GM12878 (cell line): ENCODE data around the gene PHLDB3. TPM values are rescaled to one million over a fixed set of nuclear protein-coding genes. Genes with fewer than 3 reads are reported as not detected.

ENCODE experiments used
- ATAC-seq: fragments of 200-7000 bp; cut with Tn5 transposase; 3 replicates; pipeline ENCODE4 v1.9.1; 2020; ENCODE audit warnings: mild to moderate bottlenecking, moderate library complexity
- BruUV-seq: library from RNA; stranded (reverse); fragments of 400-500 nt; replicated peaks from 2 replicates; lab custom pipeline; 2021; lab: Mats Ljungman, UMichigan
- CTCF ChIA-PET: fragments of 300-600 bp; sonication (Branson Sonifier 250); formaldehyde crosslinking; extraction: SDS; loops from one replicate; lab custom pipeline; 2021; ENCODE audit warnings: inconsistent platforms; lab: Yijun Ruan, JAX
- POLR2A ChIA-PET: fragments of 350-600 bp; formaldehyde crosslinking; extraction: SDS; loops from one replicate; lab custom pipeline; 2021; ENCODE audit warnings: inconsistent platforms; lab: Charles Lee
- RAD21 ChIA-PET: fragments of 300-600 bp; sonication (Branson Sonifier 250); formaldehyde crosslinking; loops from one replicate; lab custom pipeline; 2023; ENCODE audit warnings: antibody characterized with exemption; ENCODE audit not compliant: unreplicated experiment; lab: Charles Lee
- SMC1A ChIA-PET: fragments of 300-600 bp; sonication (Branson Sonifier 250); formaldehyde crosslinking; loops from one replicate; lab custom pipeline; 2023; ENCODE audit not compliant: unreplicated experiment, uncharacterized antibody; lab: Charles Lee
- DNase-seq: peaks from one replicate; pipeline ENCODE4 v3.0.0-alpha.2; 2011; ENCODE audit warnings: low read depth, low spot score
- FAIRE-seq: peaks from 3 replicates; lab custom pipeline; 2011; peaks lifted over from hg19 to GRCh38; lab: Jason Lieb, UNC
- H2AFZ ChIP-seq: 2 replicates; pipeline ENCODE4 v1.6.0; 2011; ENCODE audit warnings: low read depth, low read length, control low read depth; ENCODE audit not compliant: control insufficient read depth
- H3K27ac ChIP-seq: 2 replicates; pipeline ENCODE4 v1.5.1; 2011; ENCODE audit warnings: control low read depth; ENCODE audit not compliant: control insufficient read depth, insufficient read depth
- H3K27me3 ChIP-seq, 2 experiments: replicated peaks in 1 of 2; 2 replicates each; pipeline versions ENCODE4 v1.6.0 to v1.6.1; 2011; ENCODE audit warnings: low read length in 1 of 2; ENCODE audit not compliant: control insufficient read depth in 2 of 2, insufficient read depth in 2 of 2
- H3K36me3 ChIP-seq, 2 experiments: 2 replicates each; pipeline ENCODE4 v1.5.1; 2011; ENCODE audit warnings: low read length in 1 of 2; ENCODE audit not compliant: control insufficient read depth in 2 of 2, insufficient read depth in 2 of 2
- H3K4me1 ChIP-seq: 2 replicates; pipeline ENCODE4 v1.6.1; 2011; ENCODE audit warnings: mild to moderate bottlenecking, low read length, moderate library complexity, mixed read lengths; ENCODE audit not compliant: control insufficient read depth, insufficient read depth
- H3K4me2 ChIP-seq: 2 replicates; pipeline ENCODE4 v1.6.0; 2011; ENCODE audit warnings: control low read depth; ENCODE audit not compliant: control insufficient read depth, insufficient read depth
- H3K4me3 ChIP-seq: fragments of 200-600 bp; sonication (generic); 2 replicates; pipeline ENCODE4 v1.5.1; 2016
- H3K79me2 ChIP-seq: 2 replicates; pipeline ENCODE4 v1.6.0; 2011; ENCODE audit warnings: low read length; ENCODE audit not compliant: control insufficient read depth, insufficient read depth
- H3K9ac ChIP-seq: 2 replicates; pipeline ENCODE4 v1.8.0; 2011; ENCODE audit warnings: low read length, control low read depth, mixed read lengths; ENCODE audit not compliant: control insufficient read depth, insufficient read depth
- H3K9me3 ChIP-seq: replicated peaks from 3 replicates; pipeline ENCODE4 v1.5.1; 2011; ENCODE audit warnings: mild to moderate bottlenecking, low read length; ENCODE audit not compliant: control insufficient read depth, insufficient read depth
- H4K20me1 ChIP-seq: 2 replicates; pipeline ENCODE4 v1.6.0; 2011; ENCODE audit not compliant: control insufficient read depth, insufficient read depth
- CHD4 ChIP-seq: fragments of 200-600 bp; sonication (generic); IDR thresholded peaks from 2 replicates; pipeline ENCODE4 v1.6.1; 2016; ENCODE audit warnings: mild to moderate bottlenecking
- JUND ChIP-seq: IDR thresholded peaks from 2 replicates; pipeline ENCODE4 v1.6.1; 2012; ENCODE audit warnings: low read depth, mild to moderate bottlenecking, low read length, improper control_type of control experiment, moderate library complexity
- MXI1 ChIP-seq: fragments of 150-350 bp; IDR thresholded peaks from 2 replicates; pipeline ENCODE4 v1.6.1; 2011; ENCODE audit warnings: low read depth, mild to moderate bottlenecking, inconsistent platforms, low read length, improper control_type of control experiment
- NFYB ChIP-seq: IDR thresholded peaks from 2 replicates; pipeline ENCODE4 v1.6.1; 2011; ENCODE audit warnings: low read depth, mild to moderate bottlenecking, low read length, improper control_type of control experiment, moderate library complexity; ENCODE audit not compliant: insufficient read depth
- RAD21 ChIP-seq: IDR thresholded peaks from 2 replicates; pipeline ENCODE4 v1.6.1; 2011; ENCODE audit warnings: mild to moderate bottlenecking, low read depth, low read length, moderate library complexity; ENCODE audit not compliant: insufficient read depth
- RUNX3 ChIP-seq: IDR thresholded peaks from 2 replicates; pipeline ENCODE4 v1.6.1; 2012; ENCODE audit warnings: low read length, inconsistent platforms
- SMAD1 ChIP-seq: fragments of 450-650 bp; IDR thresholded peaks from 2 replicates; pipeline ENCODE4 v1.6.1; 2018; ENCODE audit warnings: mild to moderate bottlenecking, low read depth; ENCODE audit not compliant: partially characterized antibody
- ZSCAN29 ChIP-seq: fragments of 450-650 bp; IDR thresholded peaks from 2 replicates; pipeline ENCODE4 v1.6.1; 2017; ENCODE audit warnings: mild to moderate bottlenecking, moderate library complexity
- WGBS: methylation state at CpG from one replicate; pipeline ENCODE4 v1.1.6; 2016; ENCODE audit warnings: low lambda C conversion rate; ENCODE audit not compliant: insufficient replicate concordance, insufficient coverage; ENCODE audit errors: missing lambda C conversion rate; 5-methylcytosine and 5-hydroxymethylcytosine counted together
- in situ Hi-C: fragments of 300-500 bp; cut with MboI; formaldehyde crosslinking; loops from 9 replicates; pipeline ENCODE4 v1.14.3; 2018; ENCODE audit warnings: mixed read lengths
- intact Hi-C: fragments of 100-400 bp; cut with micrococcal nuclease; formaldehyde crosslinking; loops from one replicate; pipeline ENCODE4 v1.14.2; 2022; ENCODE audit not compliant: unreplicated experiment
- polyA plus RNA-seq, 11 experiments: library from polyadenylated mRNA; depleted of rRNA in 4 of 11; unstranded in 6 of 11; stranded (reverse) in 5 of 11; fragments of >200 nt; fragmentation: Nextera tagmentation in 4 of 11; fragmentation: Illumina TruSeq in 1 of 11; extraction: Ambion mirVana in 4 of 11; extraction: Trizol in 1 of 11; gene quantifications; 1 replicate in 1 of 11; 2 replicates in 10 of 11; pipeline versions ENCODE4 v1.2.1 to v1.2.3, GENCODE V29; 2011 to 2016; ENCODE audit warnings: inconsistent platforms in 2 of 11, missing spikeins in 2 of 11, low read depth in 1 of 11
- total RNA-seq, 4 experiments: library from RNA; depleted of rRNA in 3 of 4; stranded (reverse); fragments of >200 nt in 3 of 4; fragmentation: Illumina TruSeq in 1 of 4; extraction: Trizol in 1 of 4; gene quantifications; 2 replicates each; pipeline versions ENCODE4 v1.2.1 to v1.2.3, GENCODE V29; 2013 to 2021
- TF ChIP-seq, protein P1 (sequence below): fragments of 450-650 bp; formaldehyde crosslinking; IDR thresholded peaks from 2 replicates; pipeline ENCODE4 v1.4.0; 2020; ENCODE audit warnings: mild to moderate bottlenecking, moderate library complexity
- TF ChIP-seq, protein P2 (sequence below): IDR thresholded peaks from 2 replicates; pipeline ENCODE4 v1.6.1; 2012; ENCODE audit warnings: low read depth, low read length, improper control_type of control experiment
- TF ChIP-seq, protein P3 (sequence below): fragments of 450-650 bp; IDR thresholded peaks from 2 replicates; pipeline ENCODE4 v1.6.1; 2016; ENCODE audit warnings: mild to moderate bottlenecking
- TF ChIP-seq, protein P4 (sequence below): fragments of 450-650 bp; IDR thresholded peaks from 2 replicates; pipeline ENCODE4 v1.6.1; 2017; ENCODE audit warnings: borderline replicate concordance
- TF ChIP-seq, protein P5 (sequence below): fragments of 450-650 bp; conservative IDR thresholded peaks from 2 replicates; pipeline ENCODE4 v1.6.1; 2017; ENCODE audit warnings: mild to moderate bottlenecking, moderate library complexity

Gene PHLDB3
- total and polyA plus RNA-seq, 10 of the 15 experiments (the other 5 are each of a cell fraction or from before 2014, with no cell fraction given) = 0.13 to 13.0 (median 5.5) TPM

DNA sequence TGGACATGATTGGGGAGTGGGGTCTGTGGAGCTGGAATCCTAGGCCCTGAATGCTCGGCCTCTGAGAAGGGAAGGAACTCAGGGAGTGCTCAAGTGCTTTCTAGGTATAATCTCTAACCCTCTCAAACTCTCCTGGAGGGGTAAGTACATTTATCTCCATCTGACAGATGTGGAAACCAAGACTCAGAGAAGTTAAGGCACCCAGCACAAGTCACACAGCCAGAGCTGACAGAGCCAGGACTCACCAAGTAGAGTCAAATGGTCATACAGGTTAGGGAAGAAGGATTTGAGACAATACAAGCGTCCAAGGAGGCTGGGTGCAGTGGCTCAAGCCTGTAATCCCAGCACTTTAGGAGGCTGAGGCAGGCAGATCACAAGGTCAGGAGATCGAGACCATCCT, 26.2 kb downstream of the PHLDB3 start:
- FAIRE-seq = no peak

More for the DNA sequence above, 26.2 kb downstream of the PHLDB3 start:
- DNase-seq = no peak
- H2AFZ ChIP-seq = no peak overlapping the region
- in situ Hi-C loops = no loop called here
- H3K36me3 ChIP-seq = no peaks in the 10 kb centered on the region
- H3K9me3 ChIP-seq = no peaks in the 10 kb centered on the region
- H3K4me2 ChIP-seq = no peak overlapping the region
- RAD21 ChIA-PET = no interaction called here
- no peaks in the 10 kb centered on the region for H3K79me2 ChIP-seq
- BruUV-seq = no TSS peak
- H3K27me3 ChIP-seq = no peaks in the 10 kb centered on the region
- H3K27ac ChIP-seq = no peak overlapping the region
- TF ChIP-seq JUND = no peak
- TF ChIP-seq, protein P1, sequence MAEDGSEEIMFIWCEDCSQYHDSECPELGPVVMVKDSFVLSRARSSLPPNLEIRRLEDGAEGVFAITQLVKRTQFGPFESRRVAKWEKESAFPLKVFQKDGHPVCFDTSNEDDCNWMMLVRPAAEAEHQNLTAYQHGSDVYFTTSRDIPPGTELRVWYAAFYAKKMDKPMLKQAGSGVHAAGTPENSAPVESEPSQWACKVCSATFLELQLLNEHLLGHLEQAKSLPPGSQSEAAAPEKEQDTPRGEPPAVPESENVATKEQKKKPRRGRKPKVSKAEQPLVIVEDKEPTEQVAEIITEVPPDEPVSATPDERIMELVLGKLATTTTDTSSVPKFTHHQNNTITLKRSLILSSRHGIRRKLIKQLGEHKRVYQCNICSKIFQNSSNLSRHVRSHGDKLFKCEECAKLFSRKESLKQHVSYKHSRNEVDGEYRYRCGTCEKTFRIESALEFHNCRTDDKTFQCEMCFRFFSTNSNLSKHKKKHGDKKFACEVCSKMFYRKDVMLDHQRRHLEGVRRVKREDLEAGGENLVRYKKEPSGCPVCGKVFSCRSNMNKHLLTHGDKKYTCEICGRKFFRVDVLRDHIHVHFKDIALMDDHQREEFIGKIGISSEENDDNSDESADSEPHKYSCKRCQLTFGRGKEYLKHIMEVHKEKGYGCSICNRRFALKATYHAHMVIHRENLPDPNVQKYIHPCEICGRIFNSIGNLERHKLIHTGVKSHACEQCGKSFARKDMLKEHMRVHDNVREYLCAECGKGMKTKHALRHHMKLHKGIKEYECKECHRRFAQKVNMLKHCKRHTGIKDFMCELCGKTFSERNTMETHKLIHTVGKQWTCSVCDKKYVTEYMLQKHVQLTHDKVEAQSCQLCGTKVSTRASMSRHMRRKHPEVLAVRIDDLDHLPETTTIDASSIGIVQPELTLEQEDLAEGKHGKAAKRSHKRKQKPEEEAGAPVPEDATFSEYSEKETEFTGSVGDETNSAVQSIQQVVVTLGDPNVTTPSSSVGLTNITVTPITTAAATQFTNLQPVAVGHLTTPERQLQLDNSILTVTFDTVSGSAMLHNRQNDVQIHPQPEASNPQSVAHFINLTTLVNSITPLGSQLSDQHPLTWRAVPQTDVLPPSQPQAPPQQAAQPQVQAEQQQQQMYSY (CRISPR knock-in tag) = no peak
- TF ChIP-seq, protein P2, sequence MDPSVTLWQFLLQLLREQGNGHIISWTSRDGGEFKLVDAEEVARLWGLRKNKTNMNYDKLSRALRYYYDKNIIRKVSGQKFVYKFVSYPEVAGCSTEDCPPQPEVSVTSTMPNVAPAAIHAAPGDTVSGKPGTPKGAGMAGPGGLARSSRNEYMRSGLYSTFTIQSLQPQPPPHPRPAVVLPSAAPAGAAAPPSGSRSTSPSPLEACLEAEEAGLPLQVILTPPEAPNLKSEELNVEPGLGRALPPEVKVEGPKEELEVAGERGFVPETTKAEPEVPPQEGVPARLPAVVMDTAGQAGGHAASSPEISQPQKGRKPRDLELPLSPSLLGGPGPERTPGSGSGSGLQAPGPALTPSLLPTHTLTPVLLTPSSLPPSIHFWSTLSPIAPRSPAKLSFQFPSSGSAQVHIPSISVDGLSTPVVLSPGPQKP = no peak
- no peak for TF ChIP-seq CHD4
- TF ChIP-seq MXI1 = no peak
- TF ChIP-seq SMAD1 = no peak
- TF ChIP-seq, protein P3, sequence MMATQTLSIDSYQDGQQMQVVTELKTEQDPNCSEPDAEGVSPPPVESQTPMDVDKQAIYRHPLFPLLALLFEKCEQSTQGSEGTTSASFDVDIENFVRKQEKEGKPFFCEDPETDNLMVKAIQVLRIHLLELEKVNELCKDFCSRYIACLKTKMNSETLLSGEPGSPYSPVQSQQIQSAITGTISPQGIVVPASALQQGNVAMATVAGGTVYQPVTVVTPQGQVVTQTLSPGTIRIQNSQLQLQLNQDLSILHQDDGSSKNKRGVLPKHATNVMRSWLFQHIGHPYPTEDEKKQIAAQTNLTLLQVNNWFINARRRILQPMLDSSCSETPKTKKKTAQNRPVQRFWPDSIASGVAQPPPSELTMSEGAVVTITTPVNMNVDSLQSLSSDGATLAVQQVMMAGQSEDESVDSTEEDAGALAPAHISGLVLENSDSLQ = no peak
- no peak for TF ChIP-seq NFYB
- TF ChIP-seq, protein P4, sequence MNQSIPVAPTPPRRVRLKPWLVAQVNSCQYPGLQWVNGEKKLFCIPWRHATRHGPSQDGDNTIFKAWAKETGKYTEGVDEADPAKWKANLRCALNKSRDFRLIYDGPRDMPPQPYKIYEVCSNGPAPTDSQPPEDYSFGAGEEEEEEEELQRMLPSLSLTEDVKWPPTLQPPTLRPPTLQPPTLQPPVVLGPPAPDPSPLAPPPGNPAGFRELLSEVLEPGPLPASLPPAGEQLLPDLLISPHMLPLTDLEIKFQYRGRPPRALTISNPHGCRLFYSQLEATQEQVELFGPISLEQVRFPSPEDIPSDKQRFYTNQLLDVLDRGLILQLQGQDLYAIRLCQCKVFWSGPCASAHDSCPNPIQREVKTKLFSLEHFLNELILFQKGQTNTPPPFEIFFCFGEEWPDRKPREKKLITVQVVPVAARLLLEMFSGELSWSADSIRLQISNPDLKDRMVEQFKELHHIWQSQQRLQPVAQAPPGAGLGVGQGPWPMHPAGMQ = no peak
- no peak for TF ChIP-seq ZSCAN29
- TF ChIP-seq, protein P5, sequence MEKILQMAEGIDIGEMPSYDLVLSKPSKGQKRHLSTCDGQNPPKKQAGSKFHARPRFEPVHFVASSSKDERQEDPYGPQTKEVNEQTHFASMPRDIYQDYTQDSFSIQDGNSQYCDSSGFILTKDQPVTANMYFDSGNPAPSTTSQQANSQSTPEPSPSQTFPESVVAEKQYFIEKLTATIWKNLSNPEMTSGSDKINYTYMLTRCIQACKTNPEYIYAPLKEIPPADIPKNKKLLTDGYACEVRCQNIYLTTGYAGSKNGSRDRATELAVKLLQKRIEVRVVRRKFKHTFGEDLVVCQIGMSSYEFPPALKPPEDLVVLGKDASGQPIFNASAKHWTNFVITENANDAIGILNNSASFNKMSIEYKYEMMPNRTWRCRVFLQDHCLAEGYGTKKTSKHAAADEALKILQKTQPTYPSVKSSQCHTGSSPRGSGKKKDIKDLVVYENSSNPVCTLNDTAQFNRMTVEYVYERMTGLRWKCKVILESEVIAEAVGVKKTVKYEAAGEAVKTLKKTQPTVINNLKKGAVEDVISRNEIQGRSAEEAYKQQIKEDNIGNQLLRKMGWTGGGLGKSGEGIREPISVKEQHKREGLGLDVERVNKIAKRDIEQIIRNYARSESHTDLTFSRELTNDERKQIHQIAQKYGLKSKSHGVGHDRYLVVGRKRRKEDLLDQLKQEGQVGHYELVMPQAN = no peak
- TF ChIP-seq RAD21 = no peak
- no peak for TF ChIP-seq RUNX3
- TF ChIP-seq, all 136 proteins: peak for 0
- no peak for ATAC-seq
- H4K20me1 ChIP-seq = no peaks in the 10 kb centered on the region
- POLR2A ChIA-PET = no interaction called here
- intact Hi-C loops = no loop called here
- WGBS = 61% methylated on average over 3 of the region's 3 CpGs
- CTCF ChIA-PET = interaction anchor here (1.0 kb wide), 1 partner anchor 41 kb away, joined by 3 read pairs; no protein-coding TSS in a partner anchor
- SMC1A ChIA-PET = interaction anchor here (0.8 kb wide), 1 partner anchor 30 kb away, joined by 3 read pairs; no protein-coding TSS in a partner anchor
- H3K9ac ChIP-seq = no peak overlapping the region
- H3K4me1 ChIP-seq = peaks cover 3% of the 10 kb centered on the region; the same call in 1 of the 2 replicates
- no peak overlapping the region for H3K4me3 ChIP-seq
